Bladder microvascular endothelial cell (primary cell): ENCODE measurements around the gene RASL10B. TPM values are rescaled to one million over a fixed set of nuclear protein-coding genes. Genes with fewer than 3 reads are reported as not detected.

Experiments
- total RNA-seq: library from RNA; depleted of rRNA; stranded (reverse); fragments of >200 nt; gene quantifications from 2 replicates; pipeline ENCODE4 v1.2.3, GENCODE V29; 2014

RASL10B gene
- 0.57 TPM in 1 of 2 replicates, not detected in the other for total RNA-seq

GRCh38 chr17:35731239-35731916 lies at the start of gene RASL10B:
TSS of gene RASL10B (plus strand) at chr17:35731639. CDS start at chr17:35735185, 3,546 bp downstream.

GRCh38 chr17:35752945-35753764 lies 21.7 kb downstream of the RASL10B start, which contains the start of gene GAS2L2:
TSS of gene GAS2L2 (minus strand) at chr17:35753239. CDS start at chr17:35752850, 389 bp downstream.

GRCh38 chr17:35760587-35760986 lies 29.1 kb downstream of the RASL10B start, which contains the start of gene C17orf50:
TSS of gene C17orf50 (plus strand) at chr17:35760887. CDS start at chr17:35760942, 55 bp downstream.

Other genes starting within 250 kb of the RASL10B start
- gene SLFN12L, start 194.0 kb upstream of the RASL10B start, total RNA-seq: 0.16 and 0.25 TPM in 2 replicates
- not detected in 2 replicates for gene SLFN14, start 170.8 kb upstream of the RASL10B start, total RNA-seq
- gene PEX12, start 153.1 kb upstream of the RASL10B start, total RNA-seq: 2.1 and 4.1 TPM in 2 replicates
- gene AP2B1, start 144.3 kb upstream of the RASL10B start, total RNA-seq: 84.2 and 152 TPM in 2 replicates
- not detected in 2 replicates for gene GAS2L2, start 21.6 kb downstream of the RASL10B start, total RNA-seq
- not detected in 2 replicates for gene C17orf50, start 29.2 kb downstream of the RASL10B start, total RNA-seq
- gene MMP28, start 64.0 kb downstream of the RASL10B start, total RNA-seq: 11.0 and 11.3 TPM in 2 replicates
- gene TAF15, start 77.8 kb downstream of the RASL10B start, total RNA-seq: 41.4 and 138 TPM in 2 replicates
- not detected in 2 replicates for gene HEATR9, start 137.3 kb downstream of the RASL10B start, total RNA-seq
- gene CCL5, start 148.7 kb downstream of the RASL10B start, total RNA-seq: under 0.01 and 1.8 TPM in 2 replicates
- gene RDM1, start 199.1 kb downstream of the RASL10B start, total RNA-seq: 0.19 TPM in 1 of 2 replicates, not detected in the other
- not detected in 2 replicates for gene LYZL6, start 212.1 kb downstream of the RASL10B start, total RNA-seq
- gene CCL16, start 249.9 kb downstream of the RASL10B start, total RNA-seq: 0.65 TPM in 1 of 2 replicates, not detected in the other